ENCODE measurements around the gene ANKRD34B.
"Not testable (repeated sequence)": the region's sequence is repeated elsewhere in the genome, so short reads cannot be mapped to it uniquely, and the experiment has no call there.

Gene ANKRD34B

GRCh38 chr5:80569961-80570786 is at the start of gene ANKRD34B:
ANKRD34B (minus strand) TSS chr5:80570280; CDS start chr5:80560019, 10,261 bp downstream.
- peak; percentile 24 to 31 for DNase-seq

- no peak for DNase-seq
Observed at GRCh38 chr5:80619086-80619485, 49.0 kb upstream of the ANKRD34B start.

- no peak for DNase-seq
Observed at GRCh38 chr5:80618438-80618837, 48.4 kb upstream of the ANKRD34B start.

DNA sequence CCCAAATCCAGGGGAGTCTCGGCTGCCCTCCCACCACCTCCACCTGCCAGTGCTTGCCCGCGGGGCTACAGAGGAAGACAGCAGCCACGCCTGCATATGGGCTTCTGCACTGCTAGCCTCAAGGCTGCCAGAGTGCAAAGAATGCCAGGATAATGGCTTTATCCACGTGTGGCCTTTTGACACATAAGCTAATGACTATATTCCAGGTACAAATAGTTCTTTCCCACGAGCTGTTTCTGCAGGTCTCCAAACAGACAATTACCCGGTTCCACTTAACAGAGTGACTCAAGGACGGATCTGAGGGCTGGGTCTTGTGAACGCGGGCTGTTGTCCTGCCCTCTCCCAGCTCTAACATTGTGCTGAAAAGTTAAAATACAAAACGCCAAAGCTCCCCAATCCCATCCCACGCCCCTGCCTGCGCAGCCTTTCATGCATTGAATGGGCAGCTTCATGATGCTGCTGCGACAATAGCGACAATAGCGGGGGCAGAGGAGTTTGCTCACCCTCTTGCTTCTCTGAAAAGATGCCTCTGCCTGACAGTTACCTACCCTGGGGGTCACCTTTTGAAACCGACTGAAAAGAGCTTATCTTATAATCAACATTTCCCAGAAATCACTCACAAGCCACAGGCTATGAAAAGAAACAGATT is 45.3 kb upstream of the ANKRD34B start:
- peak in 1 of 2 experiments; percentile 7 for DNase-seq

- DNase-seq, result no peak
Observed at GRCh38 chr5:80609692-80610091, 39.6 kb upstream of the ANKRD34B start.

- no peak for DNase-seq
Observed at GRCh38 chr5:80608731-80609130, 38.7 kb upstream of the ANKRD34B start.

GRCh38 chr5:80607832-80608231 is 37.8 kb upstream of the ANKRD34B start:
- DNase-seq, result no peak

DNA sequence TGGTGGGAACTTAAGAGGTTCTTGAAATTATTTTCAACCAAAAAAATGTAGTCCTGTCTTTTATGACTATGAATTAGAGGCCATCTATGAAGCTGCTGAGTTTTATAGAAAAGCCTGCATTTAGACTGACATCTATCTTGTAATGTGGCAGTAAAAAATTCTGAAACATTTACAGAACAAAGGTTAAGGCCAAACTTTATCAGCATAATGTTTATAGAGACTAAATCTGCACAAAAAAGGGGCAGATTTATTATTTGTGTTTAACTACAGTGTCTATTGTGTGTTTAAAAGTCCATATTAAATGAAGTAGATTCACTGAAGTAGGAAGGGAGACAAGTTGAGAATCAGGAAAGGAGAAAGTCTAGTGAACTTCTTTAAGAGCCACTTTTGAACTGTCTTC is 37.3 kb upstream of the ANKRD34B start:
- no peak for DNase-seq

GRCh38 chr5:80600943-80601693 is 31.0 kb upstream of the ANKRD34B start:
- no peak for DNase-seq

GRCh38 chr5:80597500-80597899 is 27.4 kb upstream of the ANKRD34B start:
- DNase-seq, result no peak

DNA sequence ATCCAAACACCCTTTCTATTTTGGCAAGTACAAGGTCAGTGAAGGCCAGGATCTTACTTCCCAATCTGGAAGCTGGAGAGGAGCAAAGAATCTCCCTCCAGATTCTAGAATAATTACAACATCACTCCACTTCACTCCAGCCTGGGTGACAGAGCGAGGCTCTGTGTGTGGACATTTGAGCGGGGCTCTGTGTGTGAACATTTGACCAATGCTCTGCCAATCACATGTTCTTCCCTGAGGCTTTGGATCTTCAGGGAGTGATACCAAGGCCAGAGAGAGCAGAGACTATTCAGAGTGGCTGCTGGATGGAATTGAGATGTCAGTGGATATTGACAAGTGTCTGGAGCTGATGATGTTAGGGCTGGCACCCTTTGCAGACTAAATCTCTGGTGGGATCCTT is 24.7 kb upstream of the ANKRD34B start:
- no peak for DNase-seq

- DNase-seq, result no peak
Observed at GRCh38 chr5:80592761-80593160, 22.7 kb upstream of the ANKRD34B start.

DNA sequence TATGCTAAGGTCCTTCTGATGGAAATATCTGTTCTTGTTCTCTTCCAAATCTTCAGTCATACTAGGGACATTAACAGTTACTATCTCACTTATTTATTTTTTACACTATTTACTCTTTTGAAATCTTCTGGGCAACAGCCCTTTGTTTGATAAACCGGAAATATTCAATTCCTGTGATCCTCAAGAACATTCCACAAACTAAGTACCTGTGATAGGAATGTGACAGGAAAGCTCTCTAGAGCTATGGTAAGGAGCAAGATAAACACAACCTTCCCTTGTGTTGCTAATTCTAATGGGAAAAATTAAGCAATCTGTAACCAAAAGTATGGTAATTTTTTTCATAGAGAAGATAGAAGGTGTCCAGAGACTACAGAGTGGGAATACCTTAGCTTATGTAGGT is 22.0 kb upstream of the ANKRD34B start:
- no peak for DNase-seq

DNA sequence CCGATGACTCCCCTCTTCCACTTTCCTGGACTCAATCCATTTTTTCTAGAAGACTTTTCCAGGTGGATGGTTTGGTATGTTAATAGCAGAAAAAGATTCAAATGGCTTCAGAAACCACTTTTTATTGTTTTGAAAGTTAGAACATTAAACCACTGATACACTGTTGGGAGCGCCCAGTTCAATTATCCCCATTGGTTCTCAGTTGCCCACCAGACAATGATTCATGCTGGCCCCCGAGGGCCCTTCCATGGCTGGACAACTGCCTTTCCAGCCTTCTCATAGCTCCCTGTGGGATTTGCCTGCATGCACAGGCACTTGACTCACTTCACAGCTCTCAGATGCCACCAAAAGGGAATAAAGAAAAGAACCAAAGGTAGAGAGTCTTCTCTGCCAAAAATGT is 21.3 kb upstream of the ANKRD34B start:
- no peak for DNase-seq

DNA sequence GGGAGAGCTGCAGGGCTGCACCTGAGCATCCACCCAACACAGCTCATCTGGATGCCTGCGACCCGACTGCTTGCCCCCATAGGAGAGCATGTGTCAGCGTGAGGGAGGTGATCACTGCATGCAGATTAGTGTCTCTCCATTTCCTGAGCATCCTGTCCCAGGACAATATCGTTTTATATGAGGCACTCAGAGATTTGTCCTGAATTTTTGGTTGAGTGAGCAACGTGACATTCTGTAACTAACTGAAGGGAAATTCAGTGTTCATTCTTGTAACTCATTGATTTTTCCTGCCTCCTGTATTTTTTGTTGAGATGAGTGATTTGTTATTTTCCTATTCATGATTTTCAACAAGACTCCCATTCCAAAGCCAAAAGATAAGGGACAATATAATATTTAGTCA is 20.7 kb upstream of the ANKRD34B start:
- DNase-seq, result no peak

GRCh38 chr5:80588858-80589540 is 18.9 kb upstream of the ANKRD34B start:
- no peak for DNase-seq

- no peak for DNase-seq
Observed at GRCh38 chr5:80584770-80585169, 14.7 kb upstream of the ANKRD34B start.

DNA sequence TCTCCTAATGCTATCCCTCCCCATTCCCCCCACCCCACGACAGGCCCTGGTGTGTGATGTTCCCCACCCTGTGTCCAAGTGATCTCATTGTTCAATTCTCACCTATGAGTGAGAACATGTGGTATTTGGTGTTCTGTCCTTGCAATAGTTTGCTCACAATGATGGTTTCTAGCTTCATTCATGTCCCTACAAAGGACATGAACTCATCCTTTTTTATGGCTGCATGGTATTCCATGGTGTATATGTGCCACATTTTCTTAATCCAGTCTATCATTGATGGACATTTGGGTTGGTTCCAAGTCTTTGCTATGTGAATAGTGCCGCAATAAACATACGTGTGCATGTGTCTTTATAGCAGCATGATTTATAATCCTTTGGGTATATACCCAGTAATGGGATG is 10.2 kb upstream of the ANKRD34B start:
- not testable (repeated sequence) for DNase-seq

DNA sequence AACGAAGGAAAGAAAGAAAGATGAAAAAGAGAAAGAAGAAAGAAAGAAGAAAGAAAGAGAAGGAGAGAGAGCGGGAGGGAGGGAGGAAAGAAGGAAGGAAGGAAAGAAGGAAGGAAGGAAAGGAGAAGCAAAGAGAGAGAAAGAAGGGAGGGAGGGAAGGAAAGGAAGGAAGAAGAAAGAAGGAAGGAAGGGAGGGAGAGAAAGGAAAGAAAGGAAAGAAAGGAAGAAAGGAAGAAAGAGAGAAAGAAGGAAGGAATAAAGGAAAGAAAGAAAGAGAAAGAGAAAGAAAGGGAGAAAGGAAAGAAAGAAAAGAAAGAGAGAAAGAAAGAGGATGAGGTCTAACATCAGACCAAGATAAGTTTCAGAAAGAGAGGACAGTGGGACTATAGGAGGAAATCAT is 9.0 kb upstream of the ANKRD34B start:
- no peak for DNase-seq

DNA sequence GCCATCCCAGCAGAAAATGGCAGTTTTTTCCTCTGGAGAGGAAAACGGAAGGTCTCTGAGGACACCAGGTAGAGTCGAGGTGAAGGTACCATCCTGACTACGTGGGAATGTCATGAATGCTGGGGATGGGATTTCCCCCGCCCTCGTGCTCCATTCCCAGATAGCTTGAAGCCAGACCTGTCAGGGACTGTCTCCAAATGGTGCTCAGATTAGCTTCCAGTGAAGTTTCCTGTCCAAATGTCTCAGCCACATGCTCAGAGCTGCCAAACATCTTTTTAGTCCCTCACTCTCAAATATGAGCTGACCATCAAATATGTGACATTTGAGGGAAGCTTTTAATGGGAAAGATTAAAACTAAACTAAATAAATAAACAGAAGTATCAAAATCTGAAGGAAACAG is 7.6 kb upstream of the ANKRD34B start:
- no peak for DNase-seq

GRCh38 chr5:80576383-80576782 is 6.3 kb upstream of the ANKRD34B start:
- no peak for DNase-seq

- DNase-seq, result no peak
Observed at GRCh38 chr5:80573062-80573461, 3.0 kb upstream of the ANKRD34B start.

Data from NCI-H2081 (cell line).